ENCODE data around the gene CLEC2L.

Gene CLEC2L

GRCh38 chr7:139573871-139574270 lies 50.4 kb downstream of the CLEC2L start:
- H3K4me3 ChIP-seq (ENCODE audit: low read depth, low read length), result no peak overlapping the region

- H3K4me3 ChIP-seq (ENCODE audit: low read depth, low read length), result no peak overlapping the region
Observed at GRCh38 chr7:139574618-139575337, 51.3 kb downstream of the CLEC2L start.

- no peak overlapping the region for H3K4me3 ChIP-seq (ENCODE audit: low read depth, low read length)
Observed at GRCh38 chr7:139575338-139575680, 51.8 kb downstream of the CLEC2L start.

- no peak overlapping the region for H3K4me3 ChIP-seq (ENCODE audit: low read depth, low read length)
Observed at GRCh38 chr7:139576179-139576973, 52.9 kb downstream of the CLEC2L start.

GRCh38 chr7:139580435-139580834 lies 57.0 kb downstream of the CLEC2L start:
- H3K4me3 ChIP-seq (ENCODE audit: low read depth, low read length), result no peak overlapping the region

- no peak overlapping the region for H3K4me3 ChIP-seq (ENCODE audit: low read depth, low read length)
Observed at GRCh38 chr7:139582130-139582650, 58.7 kb downstream of the CLEC2L start.

GRCh38 chr7:139582671-139583155 lies 59.2 kb downstream of the CLEC2L start:
- no peak overlapping the region for H3K4me3 ChIP-seq (ENCODE audit: low read depth, low read length)

- no peak overlapping the region for H3K4me3 ChIP-seq (ENCODE audit: low read depth, low read length)
Observed at GRCh38 chr7:139583826-139584553, 60.5 kb downstream of the CLEC2L start.

- H3K4me3 ChIP-seq (ENCODE audit: low read depth, low read length), result no peak overlapping the region
Observed at GRCh38 chr7:139585042-139585441, 61.6 kb downstream of the CLEC2L start.

GRCh38 chr7:139586286-139586685 lies 62.8 kb downstream of the CLEC2L start:
- H3K4me3 ChIP-seq (ENCODE audit: low read depth, low read length), result no peak overlapping the region

GRCh38 chr7:139587535-139587934 lies 64.0 kb downstream of the CLEC2L start:
- H3K4me3 ChIP-seq (ENCODE audit: low read depth, low read length), result no peak overlapping the region

- no peak overlapping the region for H3K4me3 ChIP-seq (ENCODE audit: low read depth, low read length)
Observed at GRCh38 chr7:139588632-139589031, 65.1 kb downstream of the CLEC2L start.

- no peak overlapping the region for H3K4me3 ChIP-seq (ENCODE audit: low read depth, low read length)
Observed at GRCh38 chr7:139589474-139589873, 66.0 kb downstream of the CLEC2L start.

GRCh38 chr7:139591550-139592195 lies 68.2 kb downstream of the CLEC2L start:
- H3K4me3 ChIP-seq (ENCODE audit: low read depth, low read length), result no peak overlapping the region

- no peak overlapping the region for H3K4me3 ChIP-seq (ENCODE audit: low read depth, low read length)
Observed at GRCh38 chr7:139592801-139593461, 69.4 kb downstream of the CLEC2L start.

- H3K4me3 ChIP-seq (ENCODE audit: low read depth, low read length), result no peak overlapping the region
Observed at GRCh38 chr7:139594090-139594489, 70.6 kb downstream of the CLEC2L start.

All from iPS-11a (cell line).